HG03457 (cell line): ENCODE data around the gene CELF5.
"Not testable (repeated sequence)": the region's sequence is repeated elsewhere in the genome, so short reads cannot be mapped to it uniquely, and the experiment has no call there.

Source experiments
- ATAC-seq: cut with Tn5 transposase; IDR thresholded peaks from one replicate; pipeline ENCODE4 v1.9.1; 2021; ENCODE audit warnings: moderate number of reproducible peaks; ENCODE audit not compliant: unreplicated experiment

The CELF5 gene

GRCh38 chr19:3316132-3316648, 91.7 kb downstream of the CELF5 start:
- ATAC-seq, result no peak

GRCh38 chr19:3316659-3317207, 92.3 kb downstream of the CELF5 start:
- ATAC-seq, result no peak

- no peak for ATAC-seq
These were observed 95.3 kb downstream of the CELF5 start for GRCh38 chr19:3319643-3320353.

GRCh38 chr19:3320354-3320670, 95.9 kb downstream of the CELF5 start:
- no peak for ATAC-seq

- ATAC-seq, result no peak
These were observed 96.4 kb downstream of the CELF5 start for GRCh38 chr19:3320853-3321252.

GRCh38 chr19:3321696-3322095, 97.2 kb downstream of the CELF5 start:
- ATAC-seq, result no peak

GRCh38 chr19:3322199-3322978, 97.9 kb downstream of the CELF5 start:
- ATAC-seq, result no peak

- ATAC-seq, result no peak
These were observed 98.6 kb downstream of the CELF5 start for GRCh38 chr19:3323026-3323425.

- no peak for ATAC-seq
These were observed 99.2 kb downstream of the CELF5 start for GRCh38 chr19:3323658-3324057.

- no peak for ATAC-seq
These were observed 100.0 kb downstream of the CELF5 start for GRCh38 chr19:3324405-3324856.

- no peak for ATAC-seq
These were observed 101.0 kb downstream of the CELF5 start for GRCh38 chr19:3325451-3325850.

- no peak for ATAC-seq
These were observed 104.3 kb downstream of the CELF5 start for GRCh38 chr19:3328743-3329142.

- ATAC-seq, result no peak
These were observed 105.6 kb downstream of the CELF5 start for GRCh38 chr19:3330047-3330446.

- ATAC-seq, result not testable (repeated sequence)
These were observed 107.8 kb downstream of the CELF5 start for GRCh38 chr19:3332232-3332631.

- ATAC-seq, result no peak
These were observed 108.6 kb downstream of the CELF5 start for GRCh38 chr19:3333020-3333583.

- ATAC-seq, result no peak
These were observed 109.2 kb downstream of the CELF5 start for GRCh38 chr19:3333662-3334061.

- ATAC-seq, result not testable (repeated sequence)
These were observed 110.4 kb downstream of the CELF5 start for GRCh38 chr19:3334749-3335430.

- ATAC-seq, result no peak
These were observed 111.2 kb downstream of the CELF5 start for GRCh38 chr19:3335431-3336350.

GRCh38 chr19:3336351-3336679, 111.9 kb downstream of the CELF5 start:
- ATAC-seq, result no peak
